LHCN-M2 (cell line): Measurements from ENCODE around the gene ADAMTS2. TPM values are rescaled to one million over a fixed set of nuclear protein-coding genes. Genes with fewer than 3 reads are reported as not detected.
A peak's percentile ranks its signal among the peaks of the same experiment; 100 is the strongest.

ENCODE experiments used
- DNase-seq: peaks from one replicate; pipeline ENCODE4 v3.0.0-alpha.2; 2012; ENCODE audit warnings: low read depth
- total RNA-seq: library from RNA; depleted of rRNA; stranded (reverse); fragments of >200 nt; gene quantifications from 2 replicates; pipeline ENCODE4 v1.2.3, GENCODE V29; 2014

Gene ADAMTS2
- total RNA-seq, 1 experiment from 2014 or later = 24.1 TPM

GRCh38 chr5:179129607-179130071, 215.6 kb downstream of the ADAMTS2 start:
- no peak for DNase-seq

- DNase-seq = no peak
These were observed 216.3 kb downstream of the ADAMTS2 start for GRCh38 chr5:179128976-179129375.

- no peak for DNase-seq
These were observed 217.3 kb downstream of the ADAMTS2 start for GRCh38 chr5:179128041-179128365.

- no peak for DNase-seq
These were observed 217.9 kb downstream of the ADAMTS2 start for GRCh38 chr5:179127136-179128040.

GRCh38 chr5:179126506-179126991, 218.7 kb downstream of the ADAMTS2 start:
- DNase-seq = no peak

GRCh38 chr5:179125789-179126505, 219.3 kb downstream of the ADAMTS2 start:
- DNase-seq = no peak

GRCh38 chr5:179124853-179125788, 220.1 kb downstream of the ADAMTS2 start:
- DNase-seq = no peak

GRCh38 chr5:179124273-179124852, 220.9 kb downstream of the ADAMTS2 start:
- no peak for DNase-seq

GRCh38 chr5:179123491-179124272, 221.6 kb downstream of the ADAMTS2 start:
- DNase-seq = peak; percentile 83

- no peak for DNase-seq
These were observed 222.2 kb downstream of the ADAMTS2 start for GRCh38 chr5:179123109-179123426.

- DNase-seq = no peak
These were observed 222.7 kb downstream of the ADAMTS2 start for GRCh38 chr5:179122411-179123108.

GRCh38 chr5:179121667-179122111, 223.6 kb downstream of the ADAMTS2 start:
- DNase-seq = no peak

- DNase-seq = no peak
These were observed 224.2 kb downstream of the ADAMTS2 start for GRCh38 chr5:179120951-179121666.

- DNase-seq = no peak
These were observed 224.8 kb downstream of the ADAMTS2 start for GRCh38 chr5:179120421-179120861.

- DNase-seq = no peak
These were observed 225.7 kb downstream of the ADAMTS2 start for GRCh38 chr5:179119415-179120170.

GRCh38 chr5:179118756-179119414, 226.4 kb downstream of the ADAMTS2 start:
- no peak for DNase-seq

- DNase-seq = no peak
These were observed 226.9 kb downstream of the ADAMTS2 start for GRCh38 chr5:179118338-179118737.
